Ishikawa (cell line): ENCODE data around the gene PIR.
A peak's percentile ranks its signal among the peaks of the same experiment; 100 is the strongest.

Experiments
- CEBPB ChIP-seq: IDR thresholded peaks from 2 replicates; pipeline ENCODE4 v1.6.1; 2012
- EP300 ChIP-seq: IDR thresholded peaks from 2 replicates; pipeline ENCODE4 v1.6.1; 2012; ENCODE audit warnings: borderline replicate concordance
- FOXM1 ChIP-seq: IDR thresholded peaks from 2 replicates; pipeline ENCODE4 v1.6.1; 2012; ENCODE audit warnings: low read depth, borderline replicate concordance
- RAD21 ChIP-seq: IDR thresholded peaks from 2 replicates; pipeline ENCODE4 v1.6.1; 2012; ENCODE audit warnings: low read depth
- REST ChIP-seq: IDR thresholded peaks from 2 replicates; pipeline ENCODE4 v1.6.1; 2012; ENCODE audit warnings: low read depth, mild to moderate bottlenecking
- TAF1 ChIP-seq: IDR thresholded peaks from 2 replicates; pipeline ENCODE4 v1.6.1; 2012; ENCODE audit warnings: low read depth, mild to moderate bottlenecking
- TCF12 ChIP-seq: IDR thresholded peaks from 2 replicates; pipeline ENCODE4 v1.6.1; 2012; ENCODE audit warnings: low read depth
- YY1 ChIP-seq: IDR thresholded peaks from 2 replicates; pipeline ENCODE4 v1.6.1; 2012; ENCODE audit warnings: low read depth
- ZBTB7A ChIP-seq: IDR thresholded peaks from 2 replicates; pipeline ENCODE4 v1.6.1; 2012; ENCODE audit warnings: low read depth
- TF ChIP-seq, protein P1 (sequence below): IDR thresholded peaks from 2 replicates; pipeline ENCODE4 v1.6.1; 2012

- TF ChIP-seq TAF1 (no peak), RAD21 (peak; percentile 66), EP300 (no peak), TCF12 (no peak), REST (no peak), YY1 (no peak), CEBPB (no peak), ZBTB7A (no peak), FOXM1 (no peak)
- TF ChIP-seq, protein P1, sequence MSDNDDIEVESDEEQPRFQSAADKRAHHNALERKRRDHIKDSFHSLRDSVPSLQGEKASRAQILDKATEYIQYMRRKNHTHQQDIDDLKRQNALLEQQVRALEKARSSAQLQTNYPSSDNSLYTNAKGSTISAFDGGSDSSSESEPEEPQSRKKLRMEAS: no peak
These were observed 22.1 kb downstream of the PIR start for GRCh38 chrX:15471028-15471427.
